Panc1 (cell line): Measurements from ENCODE around the gene SAMHD1.

ENCODE experiments used
- CTCF ChIP-seq: fragments of 450-650 bp; IDR thresholded peaks from 2 replicates; pipeline ENCODE4 v1.5.1; 2017; ENCODE audit warnings: mild to moderate bottlenecking
- POLR2AphosphoS5 ChIP-seq: IDR thresholded peaks from 2 replicates; pipeline ENCODE4 v1.6.1; 2012; ENCODE audit warnings: mild to moderate bottlenecking, low read depth, low read length, moderate library complexity
- TCF7L2 ChIP-seq: IDR thresholded peaks from 2 replicates; pipeline ENCODE4 v1.6.1; 2011; ENCODE audit warnings: mild to moderate bottlenecking, low read depth, low read length, inconsistent platforms
- TF ChIP-seq, protein P1 (sequence below), 2 experiments: IDR thresholded peaks; 2 replicates each; pipeline ENCODE4 v1.6.1; 2011 to 2012; ENCODE audit warnings: low read depth in 2 of 2, control low read depth in 1 of 2, low read length in 1 of 2, mild to moderate bottlenecking in 1 of 2, moderate library complexity in 1 of 2; ENCODE audit not compliant: insufficient read depth in 1 of 2

DNA sequence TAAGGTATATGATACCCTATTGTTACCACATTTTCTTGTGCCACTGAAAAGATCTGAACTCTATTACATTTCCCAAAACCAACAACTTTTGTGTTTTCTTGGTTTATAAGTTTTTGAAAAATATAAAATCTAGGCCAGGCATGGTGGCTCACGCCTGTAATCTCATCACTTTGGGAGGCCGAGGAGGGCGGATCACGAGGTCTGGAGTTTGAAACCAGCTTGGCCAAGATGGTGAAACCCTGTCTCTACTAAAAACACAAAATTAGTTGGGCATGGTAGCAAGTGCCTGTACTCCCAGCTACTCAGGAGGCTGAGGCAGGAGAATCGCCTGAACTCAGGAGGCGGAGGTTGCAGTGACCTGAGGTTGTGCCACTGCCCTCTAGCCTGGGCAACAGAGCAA lies 34.3 kb downstream of the SAMHD1 start:
- TF ChIP-seq CTCF: no peak
- TF ChIP-seq TCF7L2: no peak
- no peak for TF ChIP-seq POLR2AphosphoS5
- TF ChIP-seq, protein P1, sequence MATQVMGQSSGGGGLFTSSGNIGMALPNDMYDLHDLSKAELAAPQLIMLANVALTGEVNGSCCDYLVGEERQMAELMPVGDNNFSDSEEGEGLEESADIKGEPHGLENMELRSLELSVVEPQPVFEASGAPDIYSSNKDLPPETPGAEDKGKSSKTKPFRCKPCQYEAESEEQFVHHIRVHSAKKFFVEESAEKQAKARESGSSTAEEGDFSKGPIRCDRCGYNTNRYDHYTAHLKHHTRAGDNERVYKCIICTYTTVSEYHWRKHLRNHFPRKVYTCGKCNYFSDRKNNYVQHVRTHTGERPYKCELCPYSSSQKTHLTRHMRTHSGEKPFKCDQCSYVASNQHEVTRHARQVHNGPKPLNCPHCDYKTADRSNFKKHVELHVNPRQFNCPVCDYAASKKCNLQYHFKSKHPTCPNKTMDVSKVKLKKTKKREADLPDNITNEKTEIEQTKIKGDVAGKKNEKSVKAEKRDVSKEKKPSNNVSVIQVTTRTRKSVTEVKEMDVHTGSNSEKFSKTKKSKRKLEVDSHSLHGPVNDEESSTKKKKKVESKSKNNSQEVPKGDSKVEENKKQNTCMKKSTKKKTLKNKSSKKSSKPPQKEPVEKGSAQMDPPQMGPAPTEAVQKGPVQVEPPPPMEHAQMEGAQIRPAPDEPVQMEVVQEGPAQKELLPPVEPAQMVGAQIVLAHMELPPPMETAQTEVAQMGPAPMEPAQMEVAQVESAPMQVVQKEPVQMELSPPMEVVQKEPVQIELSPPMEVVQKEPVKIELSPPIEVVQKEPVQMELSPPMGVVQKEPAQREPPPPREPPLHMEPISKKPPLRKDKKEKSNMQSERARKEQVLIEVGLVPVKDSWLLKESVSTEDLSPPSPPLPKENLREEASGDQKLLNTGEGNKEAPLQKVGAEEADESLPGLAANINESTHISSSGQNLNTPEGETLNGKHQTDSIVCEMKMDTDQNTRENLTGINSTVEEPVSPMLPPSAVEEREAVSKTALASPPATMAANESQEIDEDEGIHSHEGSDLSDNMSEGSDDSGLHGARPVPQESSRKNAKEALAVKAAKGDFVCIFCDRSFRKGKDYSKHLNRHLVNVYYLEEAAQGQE (IDR thresholded peaks at IDR 0.05; ENCODE audit: insufficient read depth in 1 of 2, low read depth in 2 of 2, low read length in 1 of 2): no peak
